HG02973 (cell line): Measurements from ENCODE around the gene CDH5.

Experiments
- ATAC-seq: cut with Tn5 transposase; IDR thresholded peaks from one replicate; pipeline ENCODE4 v1.9.1; 2021; ENCODE audit warnings: moderate library complexity; ENCODE audit not compliant: unreplicated experiment

The CDH5 gene

GRCh38 chr16:66416136-66416535 lies 49.6 kb downstream of the CDH5 start:
- ATAC-seq = no peak

- no peak for ATAC-seq
Measured at GRCh38 chr16:66416939-66417700, 50.6 kb downstream of the CDH5 start.

- no peak for ATAC-seq
Measured at GRCh38 chr16:66418165-66418962, 51.9 kb downstream of the CDH5 start.

GRCh38 chr16:66419527-66419926 lies 53.0 kb downstream of the CDH5 start:
- ATAC-seq = no peak

GRCh38 chr16:66420396-66420795 lies 53.9 kb downstream of the CDH5 start:
- ATAC-seq = no peak

GRCh38 chr16:66421891-66422290 lies 55.4 kb downstream of the CDH5 start:
- no peak for ATAC-seq

GRCh38 chr16:66422366-66422765 lies 55.9 kb downstream of the CDH5 start:
- ATAC-seq = no peak

- no peak for ATAC-seq
Measured at GRCh38 chr16:66423177-66423576, 56.7 kb downstream of the CDH5 start.

GRCh38 chr16:66425651-66426050 lies 59.2 kb downstream of the CDH5 start:
- ATAC-seq = no peak

- no peak for ATAC-seq
Measured at GRCh38 chr16:66426112-66427035, 59.9 kb downstream of the CDH5 start.

GRCh38 chr16:66427036-66427860 lies 60.8 kb downstream of the CDH5 start, which contains the start of gene BEAN1:
Gene BEAN1, plus strand, starts transcription at chr16:66427295. Its CDS starts 10,382 bp downstream, at chr16:66437677.
- no peak for ATAC-seq

GRCh38 chr16:66427871-66428681 lies 61.6 kb downstream of the CDH5 start:
- ATAC-seq = no peak

GRCh38 chr16:66428682-66429251 lies 62.3 kb downstream of the CDH5 start:
- no peak for ATAC-seq

- no peak for ATAC-seq
Measured at GRCh38 chr16:66429290-66429962, 62.9 kb downstream of the CDH5 start.

GRCh38 chr16:66430214-66430613 lies 63.7 kb downstream of the CDH5 start:
- no peak for ATAC-seq

- ATAC-seq = no peak
Measured at GRCh38 chr16:66431760-66432159, 65.3 kb downstream of the CDH5 start.

GRCh38 chr16:66432429-66432828 lies 65.9 kb downstream of the CDH5 start:
- no peak for ATAC-seq

GRCh38 chr16:66434619-66435430 lies 68.3 kb downstream of the CDH5 start:
- ATAC-seq = no peak
